Neural progenitor cell (in vitro differentiated cells): Measurements from ENCODE around the gene ESCO1. TPM values are rescaled to one million over a fixed set of nuclear protein-coding genes. Genes with fewer than 3 reads are reported as not detected.
"Not testable (repeated sequence)": the region's sequence is repeated elsewhere in the genome, so short reads cannot be mapped to it uniquely, and the experiment has no call there.

ENCODE experiments used
- DNase-seq: peaks from one replicate; pipeline ENCODE4 v3.0.0-alpha.2; 2016; ENCODE audit warnings: low spot score
- H2AFZ ChIP-seq: fragments of 200-600 bp; sonication (generic); replicated peaks from 2 replicates; pipeline ENCODE4 v1.6.1; 2016; ENCODE audit warnings: antibody characterized with exemption
- H3F3A ChIP-seq: fragments of 200-600 bp; sonication (generic); 2 replicates; pipeline ENCODE4 v1.6.1; 2016; ENCODE audit warnings: antibody characterized with exemption, low read depth
- H3K27ac ChIP-seq: fragments of 200-600 bp; sonication (generic); 2 replicates; pipeline ENCODE4 v1.5.1; 2016; ENCODE audit warnings: mild to moderate bottlenecking
- H3K27me3 ChIP-seq: fragments of 200-600 bp; sonication (generic); 2 replicates; pipeline ENCODE4 v1.6.1; 2016; ENCODE audit warnings: mild to moderate bottlenecking, moderate library complexity
- H3K36me3 ChIP-seq: fragments of 200-600 bp; sonication (generic); 2 replicates; pipeline ENCODE4 v1.5.1; 2016
- H3K4me1 ChIP-seq: fragments of 200-600 bp; sonication (generic); 2 replicates; pipeline ENCODE4 v1.6.1; 2016; ENCODE audit warnings: mixed run types
- H3K4me2 ChIP-seq: fragments of 200-600 bp; sonication (generic); 2 replicates; pipeline ENCODE4 v1.6.1; 2016
- H3K4me3 ChIP-seq: fragments of 200-600 bp; sonication (generic); 2 replicates; pipeline ENCODE4 v1.5.1; 2016
- H3K79me2 ChIP-seq: fragments of 200-600 bp; sonication (generic); 2 replicates; pipeline ENCODE4 v1.6.1; 2016; ENCODE audit warnings: low read depth
- H3K9ac ChIP-seq: fragments of 200-600 bp; sonication (generic); 2 replicates; pipeline ENCODE4 v1.6.1; 2016
- H3K9me3 ChIP-seq: fragments of 200-600 bp; sonication (generic); 2 replicates; pipeline ENCODE4 v1.5.1; 2016; ENCODE audit warnings: low read depth
- H4K20me1 ChIP-seq: fragments of 200-600 bp; sonication (generic); 2 replicates; pipeline ENCODE4 v1.6.1; 2016; ENCODE audit warnings: low read depth
- H3K27ac Mint-ChIP-seq: 3 replicates; pipeline ENCODE4 v1.8.0; 2021; ENCODE audit warnings: mixed read lengths
- H3K27me3 Mint-ChIP-seq: 2 replicates; pipeline ENCODE4 v1.8.0; 2022; ENCODE audit warnings: low read depth, mild to moderate bottlenecking, inconsistent platforms, moderate library complexity, mixed read lengths; ENCODE audit not compliant: insufficient read depth
- H3K36me3 Mint-ChIP-seq: 3 replicates; pipeline ENCODE4 v1.8.0; 2021; ENCODE audit warnings: mixed read lengths
- H3K4me1 Mint-ChIP-seq: 3 replicates; pipeline ENCODE4 v1.8.0; 2021; ENCODE audit warnings: mixed read lengths
- H3K4me3 Mint-ChIP-seq: 3 replicates; pipeline ENCODE4 v1.8.0; 2021; ENCODE audit warnings: mild to moderate bottlenecking, moderate library complexity, mixed read lengths
- H3K9me3 Mint-ChIP-seq: 3 replicates; pipeline ENCODE4 v1.8.0; 2020; ENCODE audit warnings: mixed read lengths
- CTCF ChIP-seq: fragments of 200-600 bp; sonication (generic); IDR thresholded peaks from 2 replicates; pipeline ENCODE4 v1.5.1; 2017; ENCODE audit warnings: antibody characterized with exemption, mild to moderate bottlenecking
- EZH2 ChIP-seq: fragments of 200-600 bp; sonication (generic); IDR thresholded peaks from 2 replicates; pipeline ENCODE4 v1.6.1; 2017; ENCODE audit warnings: antibody characterized with exemption, mild to moderate bottlenecking, moderate library complexity
- EZH2phosphoT487 ChIP-seq: fragments of 200-600 bp; sonication (generic); IDR thresholded peaks from 2 replicates; pipeline ENCODE4 v1.6.1; 2017; ENCODE audit warnings: antibody characterized with exemption
- total RNA-seq: library from RNA; depleted of rRNA; stranded (reverse); fragments of >200 nt; gene quantifications from 2 replicates; pipeline ENCODE4 v1.2.3, GENCODE V29; 2015; ENCODE audit warnings: low replicate concordance

ESCO1 gene
- total RNA-seq, 1 donor from 2014 or later: 48.8 TPM

DNA sequence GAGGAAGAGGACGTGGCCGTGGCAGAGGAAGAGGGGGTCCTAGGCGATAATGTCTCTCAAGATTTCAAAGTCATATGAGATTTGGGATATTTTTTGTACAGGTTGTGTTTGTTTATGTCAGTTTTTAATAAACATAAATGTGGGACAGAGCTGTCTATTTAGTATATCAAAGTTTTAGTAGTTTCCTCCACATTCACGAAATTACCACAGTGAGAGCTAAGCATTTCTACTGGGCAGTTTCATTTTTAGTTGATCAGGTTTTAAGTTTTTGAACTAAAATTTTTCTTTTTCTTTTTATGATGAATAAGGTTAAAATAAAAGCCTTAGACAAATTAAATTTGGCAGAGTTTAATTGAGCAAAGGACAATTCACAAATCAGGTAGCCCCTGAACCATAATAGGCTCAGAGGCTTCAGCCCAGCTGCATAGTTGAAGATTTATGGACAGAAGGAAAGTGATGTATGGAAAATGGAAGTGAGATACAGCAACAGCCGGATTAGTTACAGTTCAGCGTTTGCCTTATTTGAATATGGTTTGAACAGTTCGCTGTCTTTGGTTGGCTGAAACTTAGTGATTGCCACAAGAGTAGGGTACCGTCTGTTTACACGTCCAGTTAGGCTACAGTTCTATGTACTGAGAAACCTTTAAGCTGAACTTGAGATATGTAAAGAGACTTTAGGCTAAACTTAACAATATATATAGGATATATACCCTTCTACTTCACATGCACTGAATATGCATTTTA is 28.8 kb upstream of the ESCO1 start:
- peaks cover 50% of the 10 kb centered on the region for H3K79me2 ChIP-seq
- H3K9ac ChIP-seq: no peak overlapping the region
- peaks cover 37% of the 10 kb centered on the region for H3K36me3 Mint-ChIP-seq
- H3K4me1 Mint-ChIP-seq: no peaks in the 10 kb centered on the region
- no peak overlapping the region for H2AFZ ChIP-seq
- no peak for DNase-seq
- H3K4me3 ChIP-seq: no peak overlapping the region
- peaks cover 20% of the 10 kb centered on the region for H4K20me1 ChIP-seq
- no peaks in the 10 kb centered on the region for H3K27me3 Mint-ChIP-seq
- no peak for TF ChIP-seq EZH2phosphoT487
- TF ChIP-seq CTCF: no peak
- no peak for TF ChIP-seq EZH2
- no peak overlapping the region for H3K4me2 ChIP-seq
- H3K4me1 ChIP-seq: no peaks in the 10 kb centered on the region
- H3K9me3 Mint-ChIP-seq: no peaks in the 10 kb centered on the region
- H3K4me3 Mint-ChIP-seq: no peak overlapping the region
- H3K9me3 ChIP-seq: no peaks in the 10 kb centered on the region
- H3K27me3 ChIP-seq: no peaks in the 10 kb centered on the region
- H3K27ac Mint-ChIP-seq: no peak overlapping the region
- no peak overlapping the region for H3K27ac ChIP-seq
- peaks cover 37% of the 10 kb centered on the region for H3K36me3 ChIP-seq
- H3F3A ChIP-seq: peaks cover 29% of the 10 kb centered on the region

- H3K4me1 ChIP-seq, H3K4me1 Mint-ChIP-seq, H3K4me2 ChIP-seq, H3K27ac ChIP-seq, H3K4me3 ChIP-seq, H3K9me3 ChIP-seq, H3K9me3 Mint-ChIP-seq, H2AFZ ChIP-seq, H3F3A ChIP-seq, H3K4me3 Mint-ChIP-seq, DNase-seq, H3K27me3 ChIP-seq, H3K27ac Mint-ChIP-seq, H3K27me3 Mint-ChIP-seq, H3K9ac ChIP-seq: not testable (repeated sequence)
- Histone ChIP-seq H4K20me1 (peaks cover 73% of the 10 kb centered on the region), H3K36me3 (peaks cover 20% of the 10 kb centered on the region), H3K79me2 (peaks cover 100% of the 10 kb centered on the region)
- H3K36me3 Mint-ChIP-seq: peaks cover 47% of the 10 kb centered on the region
Measured at GRCh38 chr18:21621640-21622039, 21.1 kb upstream of the ESCO1 start.

DNA sequence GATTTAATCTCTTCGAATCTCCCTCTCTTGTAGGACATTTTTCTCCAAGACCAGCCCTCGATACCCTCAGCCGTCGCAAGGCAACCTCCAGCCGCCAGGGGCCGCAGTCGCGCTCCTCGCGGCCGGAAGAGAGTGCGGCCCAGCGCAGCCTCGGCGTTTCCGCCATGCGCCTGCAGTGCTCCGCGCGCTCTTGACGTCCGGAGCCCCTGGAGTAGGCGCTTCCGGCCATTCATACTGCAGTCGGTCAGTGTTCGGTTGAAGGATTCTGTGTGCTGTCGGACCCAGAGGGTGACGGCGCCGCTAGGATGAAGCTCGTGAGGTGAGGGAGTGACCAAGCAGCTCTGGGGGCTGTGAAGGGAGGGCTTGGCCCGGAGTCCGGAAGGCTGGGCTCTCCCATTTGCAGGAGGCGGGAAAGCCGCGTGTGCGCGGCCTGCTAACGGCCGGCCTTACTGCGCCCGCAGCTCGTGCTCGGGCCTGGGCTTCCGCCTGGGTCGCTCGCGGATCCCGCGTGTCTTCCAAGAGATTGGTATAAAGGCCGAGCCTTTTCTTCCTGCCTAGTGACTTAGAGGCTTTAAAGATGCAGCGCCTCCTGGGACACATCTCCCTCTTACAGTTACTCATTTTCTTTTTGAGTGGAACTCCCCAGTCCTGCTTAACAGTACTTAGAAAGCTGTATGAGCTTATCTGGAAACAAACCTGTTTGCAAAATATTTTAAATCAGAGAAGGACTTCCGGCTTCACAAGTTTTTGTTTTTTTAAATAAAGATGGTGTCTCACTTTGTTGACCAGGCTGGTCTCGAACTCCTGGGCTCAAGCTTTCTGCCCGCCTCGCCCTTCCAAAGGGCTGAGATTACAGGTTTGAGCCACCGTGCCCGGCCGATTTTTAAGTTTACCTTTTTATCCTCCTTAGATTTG is 11.9 kb upstream of the ESCO1 start, which contains the start of gene SNRPD1:
Gene SNRPD1 (plus strand): TSS at position 190 of the 915 bp plus-strand sequence. CDS start 116 bp downstream, at position 306.
- Mint-ChIP-seq H3K27me3 (peaks cover 9% of the 10 kb centered on the region), H3K4me3 (peak within 1 kb of the TSS; percentile 99), H3K9me3 (peaks cover 15% of the 10 kb centered on the region), H3K27ac (peak within 1 kb of the TSS; percentile 98), H3K4me1 (peaks cover 22% of the 10 kb centered on the region), H3K36me3 (peaks cover 24% of the 10 kb centered on the region)
- peak within 1 kb of the TSS; percentile 92 for H3K4me2 ChIP-seq
- peaks cover 39% of the 10 kb centered on the region for H4K20me1 ChIP-seq
- H2AFZ ChIP-seq: peak within 1 kb of the TSS; percentile 75
- peak within 1 kb of the TSS; percentile 91 for H3K4me3 ChIP-seq
- H3K9ac ChIP-seq: peak within 1 kb of the TSS; percentile 87
- no peak for TF ChIP-seq EZH2phosphoT487
- TF ChIP-seq EZH2: peak; percentile 44
- TF ChIP-seq CTCF: peak; percentile 93
- peak; percentile 95 for DNase-seq
- peaks cover 17% of the 10 kb centered on the region for H3K4me1 ChIP-seq
- H3K27me3 ChIP-seq: no peaks in the 10 kb centered on the region
- peaks cover 15% of the 10 kb centered on the region for H3F3A ChIP-seq
- no peaks in the 10 kb centered on the region for H3K9me3 ChIP-seq
- peak within 1 kb of the TSS; percentile 76 for H3K27ac ChIP-seq
- H3K79me2 ChIP-seq: peaks cover 53% of the 10 kb centered on the region
- peaks cover 14% of the 10 kb centered on the region for H3K36me3 ChIP-seq

- peak overlapping the region; percentile 75 for H2AFZ ChIP-seq
- peaks cover 15% of the 10 kb centered on the region for H3F3A ChIP-seq
- peaks cover 17% of the 10 kb centered on the region for H3K4me1 ChIP-seq
- peaks cover 22% of the 10 kb centered on the region for H3K4me1 Mint-ChIP-seq
- peak overlapping the region; percentile 92 for H3K4me2 ChIP-seq
- H3K9me3 ChIP-seq, H3K27ac ChIP-seq, H3K27me3 ChIP-seq, H3K9ac ChIP-seq, H3K27me3 Mint-ChIP-seq, H3K9me3 Mint-ChIP-seq: not testable (repeated sequence)
- H3K4me3 ChIP-seq: peak overlapping the region; percentile 91
- H3K36me3 Mint-ChIP-seq: peaks cover 18% of the 10 kb centered on the region
- H4K20me1 ChIP-seq: peaks cover 31% of the 10 kb centered on the region
- H3K79me2 ChIP-seq: peaks cover 45% of the 10 kb centered on the region
- peaks cover 14% of the 10 kb centered on the region for H3K36me3 ChIP-seq
- peak overlapping the region; percentile 98 for H3K27ac Mint-ChIP-seq
- peak overlapping the region; percentile 99 for H3K4me3 Mint-ChIP-seq
- DNase-seq: peak; percentile 2
Measured at GRCh38 chr18:21611401-21612124, 11.1 kb upstream of the ESCO1 start.
